ENCODE measurements around the gene PROSER3.
"Not testable (repeated sequence)": the region's sequence is repeated elsewhere in the genome, so short reads cannot be mapped to it uniquely, and the experiment has no call there.

PROSER3 gene

GRCh38 chr19:35722897-35723296 is 35.1 kb upstream of the PROSER3 start:
- DNase-seq, result no peak

GRCh38 chr19:35723671-35724070 is 34.3 kb upstream of the PROSER3 start:
- DNase-seq, result no peak

GRCh38 chr19:35724132-35724531 is 33.8 kb upstream of the PROSER3 start:
- not testable (repeated sequence) for DNase-seq

GRCh38 chr19:35724560-35724959 is 33.4 kb upstream of the PROSER3 start:
- no peak for DNase-seq

GRCh38 chr19:35725216-35725861 is 32.6 kb upstream of the PROSER3 start:
- DNase-seq, result no peak

GRCh38 chr19:35727053-35727955 is 30.7 kb upstream of the PROSER3 start:
- DNase-seq, result no peak

GRCh38 chr19:35727956-35728706 is 29.8 kb upstream of the PROSER3 start:
- DNase-seq, result no peak

- DNase-seq, result no peak
Observed at GRCh38 chr19:35729021-35729420, 29.0 kb upstream of the PROSER3 start.

- DNase-seq, result no peak
Observed at GRCh38 chr19:35729763-35730162, 28.2 kb upstream of the PROSER3 start.

GRCh38 chr19:35730326-35730725 is 27.6 kb upstream of the PROSER3 start:
- no peak for DNase-seq

GRCh38 chr19:35731353-35731752 is 26.6 kb upstream of the PROSER3 start:
- DNase-seq, result no peak

GRCh38 chr19:35731779-35732405 is 26.1 kb upstream of the PROSER3 start:
- no peak for DNase-seq

- no peak for DNase-seq
Observed at GRCh38 chr19:35732540-35733179, 25.3 kb upstream of the PROSER3 start.

GRCh38 chr19:35733180-35734125 is 24.5 kb upstream of the PROSER3 start:
- no peak for DNase-seq

- no peak for DNase-seq
Observed at GRCh38 chr19:35734273-35734672, 23.7 kb upstream of the PROSER3 start.

GRCh38 chr19:35734889-35735288 is 23.1 kb upstream of the PROSER3 start:
- DNase-seq, result no peak

GRCh38 chr19:35736913-35737886 is 20.8 kb upstream of the PROSER3 start:
- no peak for DNase-seq

- no peak for DNase-seq
Observed at GRCh38 chr19:35738021-35738886, 19.7 kb upstream of the PROSER3 start.

- no peak for DNase-seq
Observed at GRCh38 chr19:35738887-35739229, 19.1 kb upstream of the PROSER3 start.
